HG03280 (cell line): ENCODE data around the gene DCAF5.
"Not testable (repeated sequence)": the region's sequence is repeated elsewhere in the genome, so short reads cannot be mapped to it uniquely, and the experiment has no call there.

Source experiments
- ATAC-seq: cut with Tn5 transposase; IDR thresholded peaks from one replicate; pipeline ENCODE4 v1.9.1; 2021; ENCODE audit warnings: mild to moderate bottlenecking, moderate library complexity; ENCODE audit not compliant: unreplicated experiment

The DCAF5 gene

GRCh38 chr14:69045857-69046475 lies 107.0 kb downstream of the DCAF5 start:
- no peak for ATAC-seq

DNA sequence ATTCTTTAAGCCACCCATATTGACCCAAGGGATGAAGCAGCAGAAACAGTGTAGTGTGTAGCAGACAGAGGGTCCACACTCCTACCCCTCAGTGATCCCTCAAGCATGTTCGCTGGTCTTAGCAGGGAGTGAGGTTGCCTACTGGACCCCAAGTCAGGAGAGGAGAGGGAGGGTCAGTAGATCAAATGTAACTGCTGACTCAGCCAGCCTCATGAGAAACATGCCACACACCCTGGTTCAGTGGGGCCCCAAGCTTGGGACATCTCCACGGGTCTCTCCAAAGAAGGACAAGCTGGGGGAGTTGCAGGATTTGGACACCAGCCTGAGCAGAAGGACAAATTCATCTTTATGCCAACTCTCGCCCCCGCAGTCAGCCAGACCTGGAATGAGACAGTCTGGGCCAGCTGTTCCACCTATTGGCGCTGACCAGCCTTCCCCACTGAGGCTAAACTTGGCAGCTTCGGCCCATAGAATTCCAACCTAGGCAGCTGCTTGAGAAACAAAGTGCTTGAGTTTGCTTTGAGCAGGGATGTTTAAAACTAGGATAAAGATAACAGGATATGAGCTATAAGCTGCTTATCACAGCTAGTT lies 107.9 kb downstream of the DCAF5 start:
- no peak for ATAC-seq

DNA sequence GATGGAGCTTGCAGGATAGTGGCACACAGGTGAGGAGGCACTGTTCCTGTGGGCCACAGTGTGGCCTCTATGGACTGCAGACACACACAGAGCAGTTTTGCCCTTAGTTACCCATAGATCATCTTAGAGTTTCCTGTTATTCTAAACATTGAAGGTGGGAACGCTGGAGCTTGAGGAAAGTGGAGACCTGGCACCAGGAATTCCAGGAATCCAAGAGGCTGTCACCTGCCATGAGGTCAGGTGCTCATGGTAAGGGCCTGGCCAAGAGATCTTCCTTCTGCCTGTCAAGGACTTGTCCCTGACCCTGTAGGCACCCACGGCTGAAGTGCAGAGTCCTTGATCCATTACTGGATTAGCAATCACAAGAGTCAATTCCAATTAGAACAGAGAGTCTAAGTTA lies 108.6 kb downstream of the DCAF5 start:
- no peak for ATAC-seq

DNA sequence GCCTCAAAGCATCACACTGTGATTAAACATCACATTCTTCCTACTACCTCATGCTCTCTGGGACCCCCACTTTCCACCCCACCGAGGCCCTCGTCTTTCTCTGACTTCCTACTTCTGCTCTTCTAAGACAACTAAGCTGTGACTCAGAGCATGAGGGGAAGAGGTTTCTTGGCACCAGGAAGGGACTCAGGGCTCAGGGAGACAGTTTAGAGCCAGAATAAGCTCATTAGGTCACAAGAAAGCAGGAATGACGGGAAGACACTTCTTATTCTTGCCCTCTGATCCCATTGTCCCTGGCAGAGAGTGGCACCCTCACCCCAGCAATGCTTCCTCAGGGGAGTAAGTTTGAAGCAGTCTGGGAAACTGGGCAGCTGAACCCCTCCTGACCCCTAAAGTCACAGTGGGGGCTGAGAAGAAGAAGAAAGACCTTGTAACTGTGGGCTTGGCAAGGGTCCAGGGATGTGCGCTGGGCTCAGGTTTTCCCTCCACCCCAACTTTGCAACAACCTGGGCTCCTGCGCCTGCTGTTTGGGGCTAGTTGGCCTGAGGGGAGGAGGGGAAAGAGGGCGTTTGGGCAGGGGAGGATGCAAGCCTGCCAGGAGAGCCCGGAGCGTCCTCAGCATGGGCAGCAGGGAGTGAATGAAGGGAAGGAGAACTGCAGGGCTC lies 109.2 kb downstream of the DCAF5 start:
- ATAC-seq, result no peak

DNA sequence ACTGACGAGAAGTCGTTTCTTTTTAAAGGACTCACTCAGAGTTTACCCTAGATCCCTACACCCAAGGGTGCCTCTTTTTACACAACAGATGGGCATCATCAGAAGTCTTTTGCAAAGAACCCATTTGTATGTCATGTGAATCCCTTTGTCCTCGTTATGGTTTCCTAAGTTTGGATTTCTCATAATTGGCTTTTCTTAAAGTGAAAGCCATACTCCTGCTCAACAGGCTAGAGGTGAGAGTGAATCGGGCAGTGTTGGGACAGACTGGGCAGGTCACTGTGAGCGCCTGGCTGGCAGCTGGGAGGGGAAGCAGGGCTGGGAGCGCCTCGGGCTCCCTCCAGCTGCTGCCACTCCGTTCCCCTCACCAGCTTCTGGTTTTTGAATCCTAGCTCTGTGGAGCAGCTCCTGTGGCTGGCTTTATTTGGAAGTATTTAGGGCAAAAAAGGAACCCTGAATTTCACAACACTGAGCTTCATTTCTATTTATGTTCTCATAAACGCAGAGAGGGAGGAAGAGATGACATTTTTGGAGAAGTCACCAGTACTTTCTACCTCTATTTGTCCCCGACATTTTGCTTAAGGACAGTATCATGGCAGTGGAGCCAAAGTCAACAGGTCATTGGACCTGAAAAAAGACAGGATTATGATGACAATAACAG lies 110.0 kb downstream of the DCAF5 start:
- no peak for ATAC-seq

DNA sequence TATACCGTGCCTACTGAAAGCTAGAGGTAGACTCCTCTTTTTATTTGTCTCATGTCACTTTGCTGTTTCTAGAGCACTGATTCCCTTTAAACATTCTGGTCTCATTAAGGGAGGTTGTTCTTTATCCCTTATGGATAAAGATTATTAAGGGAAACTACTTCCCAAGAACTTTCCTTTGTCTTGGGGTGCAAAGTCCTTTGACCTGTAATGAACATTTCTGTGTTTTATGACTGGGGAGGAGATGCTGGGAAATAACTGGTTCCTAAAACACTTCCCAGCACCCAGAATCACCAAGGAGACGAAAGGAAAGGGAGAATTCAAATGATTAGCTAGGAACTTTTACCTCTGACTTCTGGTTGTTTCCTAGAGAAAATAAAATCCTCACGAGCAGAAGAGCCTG lies 110.6 kb downstream of the DCAF5 start:
- ATAC-seq, result no peak

GRCh38 chr14:69041783-69042182 lies 111.1 kb downstream of the DCAF5 start:
- no peak for ATAC-seq

DNA sequence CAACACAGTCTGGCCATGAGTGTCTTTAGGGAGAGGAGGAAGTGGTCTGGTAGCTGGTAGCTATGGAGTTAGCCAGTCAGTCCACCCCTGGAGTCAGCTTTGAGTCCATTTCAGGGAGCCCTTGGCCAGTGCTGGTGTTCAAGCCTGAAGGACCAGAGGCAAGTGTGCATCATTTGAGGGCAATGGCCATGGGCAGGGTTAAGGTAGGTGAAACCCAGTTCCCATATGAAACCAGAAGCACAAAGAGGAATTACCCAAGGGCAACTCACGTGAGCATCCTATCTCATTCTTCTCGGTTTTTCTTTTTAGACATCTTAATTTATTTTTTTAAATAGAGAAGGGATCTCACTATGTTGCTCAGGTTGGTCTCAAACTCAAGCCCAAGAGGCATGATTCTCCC lies 112.6 kb downstream of the DCAF5 start:
- no peak for ATAC-seq

DNA sequence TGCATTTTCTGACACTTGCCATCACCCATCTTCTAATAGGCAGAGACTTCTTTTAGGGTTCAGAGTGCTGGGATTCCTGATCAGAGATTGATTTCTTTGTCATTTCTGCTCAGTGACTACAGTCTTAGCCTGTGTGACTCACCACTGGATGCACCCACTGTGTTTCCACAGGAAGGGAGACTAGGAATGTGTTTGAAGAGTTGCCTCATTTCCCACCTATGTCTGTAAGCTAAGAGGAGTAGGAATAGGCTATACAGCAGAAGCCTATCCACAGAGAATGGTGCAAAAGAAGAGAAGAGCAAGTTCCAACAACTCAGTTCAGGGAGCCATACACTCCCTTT lies 113.7 kb downstream of the DCAF5 start:
- no peak for ATAC-seq

DNA sequence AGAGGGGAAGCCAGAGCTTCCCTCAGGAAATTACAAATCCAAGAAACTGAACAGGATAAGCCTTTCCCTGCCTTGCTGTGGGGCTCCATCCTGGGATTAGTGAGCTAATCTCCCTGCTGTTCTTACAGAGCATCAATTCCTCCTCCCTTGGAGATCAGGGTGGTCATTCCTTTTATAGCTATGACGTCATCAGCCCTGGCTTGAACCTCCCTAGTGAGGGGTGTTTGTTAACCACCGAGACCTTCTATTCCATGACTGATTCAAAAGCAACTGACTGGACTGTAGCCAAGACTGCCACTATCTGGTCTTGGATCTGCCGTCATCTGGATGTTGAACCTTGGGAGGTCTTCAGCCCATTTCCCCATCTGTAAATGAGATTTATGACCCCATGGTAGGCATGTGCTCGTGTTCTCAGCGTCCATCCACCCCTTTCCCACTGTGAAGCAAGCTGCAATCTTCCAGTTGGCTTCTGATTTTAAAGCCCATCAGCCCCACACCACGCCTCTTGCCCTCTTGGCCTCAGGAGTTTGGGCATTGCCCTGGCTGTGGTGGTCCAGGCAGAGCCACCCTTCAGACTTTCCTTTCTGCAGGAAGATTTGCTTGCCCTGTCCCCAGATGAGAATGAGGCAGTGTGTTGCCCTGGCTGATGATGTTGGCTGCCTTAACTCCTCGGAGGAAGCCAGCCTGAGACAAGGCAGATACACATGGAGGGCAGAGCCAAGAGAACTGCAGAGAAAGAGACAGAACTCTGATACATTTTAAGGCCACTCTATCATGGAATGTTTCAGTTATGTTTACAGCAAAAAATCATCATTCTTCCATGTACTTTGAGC lies 114.2 kb downstream of the DCAF5 start:
- ATAC-seq, result no peak

GRCh38 chr14:69037790-69038454 lies 115.0 kb downstream of the DCAF5 start:
- ATAC-seq, result no peak

DNA sequence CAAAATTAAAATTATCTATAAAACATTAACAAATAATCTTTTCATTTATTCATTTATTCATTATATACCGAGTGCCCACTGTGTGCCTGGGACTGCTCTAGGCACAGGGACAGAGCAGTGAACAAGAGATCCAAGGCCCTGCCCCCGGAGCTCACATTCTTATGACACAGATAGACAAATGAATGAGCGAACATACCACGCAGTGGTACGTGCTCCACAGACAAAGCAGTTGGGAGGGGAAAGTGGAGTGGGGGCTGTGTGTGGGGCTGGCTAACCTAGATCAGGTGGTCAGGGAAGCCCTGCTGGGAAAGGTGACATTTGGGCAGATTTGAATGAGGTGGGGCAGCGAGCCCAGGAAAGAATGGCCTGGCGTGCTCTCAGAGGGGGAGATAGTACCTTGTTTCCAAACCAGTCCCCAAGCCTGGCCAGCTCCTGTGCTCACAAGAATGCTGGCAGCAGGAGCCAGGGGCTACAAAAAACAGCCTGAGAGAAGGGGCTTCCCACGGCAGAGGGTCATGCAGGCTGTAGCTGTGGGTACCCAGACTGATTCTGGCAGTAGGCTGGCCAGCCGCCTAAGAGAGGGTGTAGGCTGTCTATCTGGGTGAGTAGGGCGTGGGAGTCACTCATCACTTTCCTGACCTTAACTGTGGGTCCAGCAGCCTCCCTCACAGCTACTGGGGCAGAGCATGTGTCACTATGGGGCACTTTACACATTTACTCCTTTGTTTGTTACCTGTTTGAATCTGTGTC lies 116.0 kb downstream of the DCAF5 start:
- ATAC-seq, result no peak

DNA sequence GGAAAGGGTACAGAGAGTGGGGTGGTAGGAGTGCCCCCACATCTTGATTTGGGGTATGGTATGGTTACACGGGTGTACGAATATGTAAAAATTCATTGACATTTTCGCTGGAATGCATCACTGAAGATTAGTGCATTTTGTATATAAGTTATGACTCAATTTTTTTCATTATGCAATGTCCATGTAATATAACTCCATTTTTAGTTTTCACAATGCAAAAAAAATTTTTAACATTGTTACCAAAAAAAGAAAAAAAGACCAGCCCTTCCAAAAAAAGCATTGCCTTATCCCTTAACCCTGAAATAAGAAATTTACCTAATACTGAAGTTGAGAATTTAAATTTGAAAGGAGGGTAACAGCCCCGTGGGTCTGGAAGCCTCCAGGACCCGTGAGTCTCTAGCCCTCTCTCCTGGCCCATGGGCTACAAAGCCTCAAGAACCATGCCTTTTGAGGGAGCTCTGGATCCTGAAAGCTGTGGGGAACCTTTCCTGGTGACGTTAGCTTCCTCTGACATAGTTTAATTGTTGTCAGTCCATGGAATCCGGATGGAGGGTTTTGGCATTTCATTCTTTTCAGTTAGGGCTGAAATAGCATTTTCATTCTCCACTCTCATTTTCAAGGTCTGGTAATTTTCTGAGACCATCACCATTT lies 118.2 kb downstream of the DCAF5 start:
- ATAC-seq, result no peak

GRCh38 chr14:69027242-69027913 lies 125.5 kb downstream of the DCAF5 start:
- ATAC-seq, result no peak

- no peak for ATAC-seq
These were observed 129.9 kb downstream of the DCAF5 start for GRCh38 chr14:69023035-69023434.

- ATAC-seq, result not testable (repeated sequence)
These were observed 130.8 kb downstream of the DCAF5 start for GRCh38 chr14:69022093-69022492.

- no peak for ATAC-seq
These were observed 135.2 kb downstream of the DCAF5 start for GRCh38 chr14:69017706-69018105.

GRCh38 chr14:69014829-69015259 lies 138.1 kb downstream of the DCAF5 start:
- no peak for ATAC-seq
